Renal cortex interstitium (tissue), 15 donors: ENCODE measurements around the gene CCP110. TPM values are rescaled to one million over a fixed set of nuclear protein-coding genes. Genes with fewer than 3 reads are reported as not detected.
A peak's percentile ranks its signal among the peaks of the same experiment; 100 is the strongest.

Source experiments
- DNase-seq, 11 donors: peaks; one replicate each; pipeline ENCODE4 v3.0.0-alpha.2; 2013; ENCODE audit warnings: low read depth in 9 of 11, low spot score in 4 of 11; ENCODE audit errors: extremely low read depth in 1 of 11
- long read RNA-seq, 16 experiments: transcript quantifications; one replicate each; lab custom pipeline, GENCODE V29; 2026
- polyA plus RNA-seq, 3 donors: library from polyadenylated mRNA; unstranded; fragments of 120-200 nt; gene quantifications; one replicate each; pipeline ENCODE4 v1.2.1, GENCODE V29; 2013; ENCODE audit not compliant: insufficient read length in 3 of 3

Gene CCP110
- polyA plus RNA-seq: 10 to 100 TPM; 22.8 to 37.1 (median 29.9) TPM
- long read RNA-seq, donor 1: 0 reads
- long read RNA-seq, donor 2: 0 reads
- long read RNA-seq, donor 3, full-length matches to known transcripts: 2 of 2 reads
- long read RNA-seq, donor 3, partial matches to known transcripts: 0 of 2 reads
- long read RNA-seq, donor 3, other reads (novel, unspliced or antisense): 0 of 2 reads
- long read RNA-seq, donor 4, full-length matches to known transcripts: 2 of 2 reads
- long read RNA-seq, donor 4, partial matches to known transcripts: 0 of 2 reads
- long read RNA-seq, donor 4, other reads (novel, unspliced or antisense): 0 of 2 reads
- long read RNA-seq, donor 5: 0 reads
- long read RNA-seq, donor 6: 0 reads
- long read RNA-seq, donor 7, full-length matches to known transcripts: 3 of 3 reads
- long read RNA-seq, donor 7, partial matches to known transcripts: 0 of 3 reads
- long read RNA-seq, donor 7, other reads (novel, unspliced or antisense): 0 of 3 reads
- long read RNA-seq, donor 8: 0 reads
- long read RNA-seq, donor 9: 0 reads
- long read RNA-seq, donor 10, partial matches to known transcripts: 10 of 10 reads
- long read RNA-seq, donor 10, other reads (novel, unspliced or antisense): 0 of 10 reads
- long read RNA-seq, donor 11: 0 reads
- long read RNA-seq, donor 12, partial matches to known transcripts: 0 of 1 reads
- long read RNA-seq, donor 12, other reads (novel, unspliced or antisense): 0 of 1 reads
- long read RNA-seq, donor 13: 0 reads
- long read RNA-seq, donor 14: 0 reads
- long read RNA-seq, donor 15: 0 reads
- long read RNA-seq, donor 16, full-length matches to known transcripts: 3 of 3 reads
- long read RNA-seq, donor 16, partial matches to known transcripts: 0 of 3 reads
- long read RNA-seq, donor 16, other reads (novel, unspliced or antisense): 0 of 3 reads

DNA sequence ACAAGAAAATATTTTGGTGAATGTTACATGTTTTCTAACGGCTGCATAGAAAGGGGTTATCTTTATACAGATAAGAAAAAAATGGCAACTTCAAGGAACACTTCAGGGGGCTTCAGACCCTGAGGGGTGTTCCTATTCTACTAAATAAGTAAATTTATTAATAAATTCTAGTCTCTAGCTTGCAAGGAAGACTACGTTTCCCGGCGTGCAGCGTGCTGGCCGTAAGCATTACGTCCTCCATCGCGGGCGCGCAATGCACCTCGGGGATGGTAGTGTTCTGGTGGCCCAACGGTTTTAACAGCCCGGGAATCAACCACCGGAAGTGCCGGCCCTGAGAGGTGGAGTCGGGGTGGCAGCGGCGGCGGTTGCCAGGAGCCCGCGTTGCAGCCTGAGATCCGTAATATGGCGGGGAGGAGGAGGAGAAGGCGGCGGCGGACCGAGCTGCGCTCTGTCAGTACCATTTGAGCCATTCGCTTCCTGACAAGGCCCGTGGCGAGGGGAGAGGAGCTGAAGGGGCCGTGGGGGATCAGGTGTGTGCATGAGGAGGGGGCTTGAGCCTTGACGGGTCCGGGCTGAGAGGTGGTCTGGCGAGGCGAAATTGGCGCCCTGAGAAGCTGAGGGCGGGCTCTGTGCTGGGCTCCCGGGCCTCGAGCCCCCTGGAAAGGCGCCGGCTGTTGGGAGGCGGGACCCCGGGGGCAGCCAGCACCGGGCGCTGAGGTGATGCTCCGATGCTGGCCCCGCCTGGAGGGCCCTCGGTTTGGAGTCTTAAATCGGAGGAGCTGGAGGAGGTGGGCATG lies at the start of gene CCP110:
Gene CCP110, plus strand, starts transcription at position 384 of the 797 bp plus-strand sequence. CDS start 3,940 bp downstream, outside the sequence.
- peak; percentile 72 to 96 (median 90) for DNase-seq

GRCh38 chr16:19474617-19475016 lies 49.1 kb upstream of the CCP110 start:
- DNase-seq: no peak

- no peak for DNase-seq
Measured at GRCh38 chr16:19478505-19478904, 45.2 kb upstream of the CCP110 start.

- no peak for DNase-seq
Measured at GRCh38 chr16:19479302-19479721, 44.4 kb upstream of the CCP110 start.

DNA sequence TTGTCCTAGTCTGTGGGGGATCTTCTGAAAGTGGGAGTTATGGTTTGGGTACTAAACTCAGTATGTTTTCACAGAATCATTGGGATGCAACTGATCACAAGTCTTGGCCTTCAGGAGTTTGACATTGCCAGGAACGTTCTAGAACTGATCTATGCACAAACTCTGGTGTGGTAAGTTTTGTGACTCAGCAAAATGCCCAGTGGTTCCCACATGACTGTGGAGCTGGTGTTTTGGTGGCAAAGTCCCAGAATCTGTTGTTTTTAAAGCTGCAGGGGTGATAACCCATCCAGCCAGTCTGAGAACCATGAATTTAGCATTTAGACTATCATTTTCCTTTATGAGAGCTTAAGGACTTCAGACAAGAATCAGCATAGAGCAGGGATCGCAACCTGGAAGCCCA lies 42.4 kb upstream of the CCP110 start:
- DNase-seq: no peak

GRCh38 chr16:19481769-19482168 lies 42.0 kb upstream of the CCP110 start:
- DNase-seq: no peak

- no peak for DNase-seq
Measured at GRCh38 chr16:19482291-19482690, 41.5 kb upstream of the CCP110 start.

DNA sequence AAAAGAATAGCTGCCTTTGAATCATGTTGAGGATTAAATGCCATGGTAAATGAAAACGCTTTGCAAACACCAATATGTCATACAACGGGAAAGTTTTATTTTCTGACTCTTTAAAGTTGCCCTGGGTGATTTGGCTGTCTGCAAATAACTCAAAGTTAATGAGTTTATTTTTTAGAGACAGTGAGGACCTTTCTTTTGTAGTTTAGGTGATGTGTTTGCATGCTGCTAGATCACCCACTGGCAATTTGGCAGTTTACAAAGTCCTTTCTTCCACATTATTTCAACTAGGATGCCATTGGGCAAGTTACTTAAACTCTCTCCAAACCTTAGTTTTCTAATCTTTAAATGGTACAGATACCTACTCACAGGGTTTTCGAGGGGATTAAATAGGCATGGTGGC lies 39.6 kb upstream of the CCP110 start:
- no peak for DNase-seq

GRCh38 chr16:19485611-19486010 lies 38.1 kb upstream of the CCP110 start:
- no peak for DNase-seq

GRCh38 chr16:19486051-19486450 lies 37.7 kb upstream of the CCP110 start:
- no peak for DNase-seq

DNA sequence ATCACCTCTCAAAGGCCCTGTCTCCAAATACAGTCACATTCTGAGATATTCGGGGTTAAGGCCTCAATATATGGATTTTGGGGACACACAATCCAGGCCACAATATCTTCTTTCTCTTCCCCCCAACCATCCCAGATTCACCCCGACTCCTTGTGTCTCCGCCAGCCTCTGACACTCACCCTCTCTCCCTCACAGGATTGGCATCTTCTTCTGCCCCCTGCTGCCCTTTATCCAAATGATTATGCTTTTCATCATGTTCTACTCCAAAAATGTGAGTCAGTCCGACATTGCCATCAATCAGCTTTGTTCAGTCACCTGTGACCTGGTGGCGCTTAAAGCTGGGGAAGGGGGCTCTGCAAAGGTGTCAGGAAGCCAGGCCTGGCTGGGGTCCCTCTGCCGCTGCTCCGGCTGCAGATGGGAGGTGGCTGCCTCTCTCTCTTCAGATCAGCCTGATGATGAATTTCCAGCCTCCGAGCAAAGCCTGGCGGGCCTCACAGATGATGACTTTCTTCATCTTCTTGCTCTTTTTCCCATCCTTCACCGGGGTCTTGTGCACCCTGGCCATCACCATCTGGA lies 36.9 kb upstream of the CCP110 start:
- no peak for DNase-seq

DNA sequence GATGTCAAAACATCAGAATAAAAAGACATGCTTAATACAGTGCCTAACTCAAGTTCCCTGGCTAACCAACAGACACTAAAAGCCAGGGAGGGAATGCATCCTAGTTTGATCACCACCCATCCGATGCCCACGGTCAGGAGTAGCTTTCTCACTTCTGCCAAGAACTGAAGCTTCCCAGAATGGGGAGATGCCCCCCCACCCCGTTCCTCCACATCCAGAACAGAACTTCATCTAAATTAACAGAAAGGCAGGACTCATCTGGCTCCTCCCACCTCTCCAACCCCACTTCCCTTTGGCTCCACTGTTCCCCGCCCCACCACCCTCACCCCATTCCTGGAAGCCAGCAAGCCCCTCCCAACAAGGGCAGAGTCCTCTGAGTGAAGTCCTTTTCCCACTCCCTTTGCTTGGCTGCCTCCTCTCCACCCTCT lies 35.5 kb upstream of the CCP110 start:
- DNase-seq: no peak

GRCh38 chr16:19490619-19491018 lies 33.1 kb upstream of the CCP110 start:
- no peak for DNase-seq

GRCh38 chr16:19497176-19497575 lies 26.6 kb upstream of the CCP110 start:
- DNase-seq: no peak

DNA sequence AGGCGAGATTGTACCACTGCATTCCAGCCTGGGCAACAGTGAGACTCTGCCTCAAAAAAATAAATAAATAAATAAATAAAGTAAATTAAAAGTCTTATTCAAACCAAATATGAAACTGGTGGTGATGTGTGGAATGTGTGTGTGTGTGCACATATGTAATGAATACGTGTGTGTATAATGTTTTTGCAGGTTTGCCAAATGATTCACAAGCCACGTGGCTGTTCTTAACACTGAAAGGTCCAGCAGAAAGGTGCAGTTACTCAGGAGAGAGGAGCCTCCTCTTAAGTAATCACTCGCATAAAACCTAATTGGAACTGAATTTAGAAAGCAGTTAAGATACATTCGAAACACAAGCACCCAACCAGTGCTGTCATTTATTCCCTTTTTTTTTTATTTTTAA lies 24.7 kb upstream of the CCP110 start:
- DNase-seq: no peak

DNA sequence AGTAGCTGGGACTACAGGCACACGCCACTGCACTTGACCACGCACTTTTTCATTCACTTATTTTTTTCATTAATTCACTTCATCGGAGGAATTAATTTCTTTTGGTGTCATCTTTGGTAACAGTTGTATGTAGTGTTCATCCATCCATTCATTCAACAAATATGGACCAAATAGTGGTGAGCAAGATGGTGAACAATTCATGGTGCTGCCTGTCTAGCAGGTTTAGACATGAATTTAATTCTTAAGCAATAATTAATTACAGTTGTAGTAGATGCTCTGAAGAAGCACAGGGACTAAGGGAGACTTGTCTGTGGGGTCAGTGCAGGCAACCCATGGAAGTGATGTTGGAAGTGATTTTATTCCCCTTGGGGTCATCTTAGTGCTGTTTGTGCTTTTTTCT lies 24.3 kb upstream of the CCP110 start:
- no peak for DNase-seq

DNA sequence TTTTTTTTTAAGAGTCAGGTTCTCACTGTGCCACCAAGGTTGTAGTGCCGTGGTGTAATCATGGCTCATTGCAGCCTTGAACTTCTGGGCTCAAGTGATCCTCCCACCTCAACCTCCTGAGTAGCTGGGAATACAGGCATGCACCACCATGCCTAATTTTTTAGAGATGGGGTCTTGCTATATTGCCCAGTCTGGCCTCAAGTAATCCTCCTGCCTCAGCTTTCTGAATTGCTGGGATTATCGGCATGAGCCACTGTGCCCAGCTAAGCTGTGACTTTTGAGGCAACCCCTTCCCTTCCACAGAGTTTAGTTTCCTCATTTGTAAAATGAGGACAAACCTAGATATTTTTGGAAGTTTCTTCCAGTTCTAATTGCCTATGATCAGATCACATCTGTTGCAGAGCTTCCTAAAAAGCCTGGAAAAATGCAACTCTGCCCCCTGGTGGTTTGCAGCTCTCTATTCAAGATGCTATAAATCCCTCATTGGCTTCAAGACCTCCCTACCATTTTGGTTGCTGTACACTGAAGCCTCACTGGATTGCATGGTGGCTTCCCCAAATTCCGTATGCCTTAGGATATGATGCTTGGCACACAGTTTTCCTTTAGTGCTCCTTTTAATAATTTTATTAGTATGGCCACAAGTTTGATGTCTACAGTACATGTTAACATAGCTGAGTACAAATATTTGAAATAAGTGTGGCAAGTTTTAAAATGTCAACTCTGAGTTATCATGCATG lies 21.2 kb upstream of the CCP110 start:
- peak in 6 of 11 donors; percentile 51 to 65 (median 57) for DNase-seq

DNA sequence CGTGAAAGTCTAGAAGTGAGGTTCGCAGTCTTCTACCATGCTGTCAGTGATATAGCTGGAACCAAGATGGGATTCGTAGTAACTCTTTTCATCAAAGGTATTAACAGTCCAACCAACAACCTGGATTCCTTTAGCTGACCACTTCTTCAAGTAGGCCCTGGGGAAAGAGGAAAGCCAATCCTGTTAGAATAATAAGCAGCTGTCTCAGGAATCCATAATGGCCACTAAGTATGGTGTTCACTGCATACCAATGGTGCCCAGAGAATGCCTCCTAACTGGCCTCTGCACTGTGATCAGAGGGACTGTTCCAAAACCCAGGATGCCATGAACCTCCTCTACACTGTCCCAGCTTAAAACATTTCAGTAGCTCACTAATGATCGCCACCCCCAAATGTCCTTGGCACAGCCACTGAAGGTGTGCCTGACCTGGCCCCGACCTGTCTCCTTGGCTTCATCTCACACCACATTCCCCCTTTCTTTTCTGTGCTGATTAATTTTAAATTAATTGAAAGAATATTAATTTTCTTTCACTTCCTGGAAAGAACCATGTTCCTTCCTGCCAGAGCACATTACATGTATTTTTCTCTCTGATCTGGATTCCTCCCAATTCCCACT lies 20.2 kb upstream of the CCP110 start:
- no peak for DNase-seq
